NCI-H510A treated with DMSO at 0.1 percent for 48 hours (cell line): ENCODE data around the gene ALG1.
"Not testable (repeated sequence)": the region's sequence is repeated elsewhere in the genome, so short reads cannot be mapped to it uniquely, and the experiment has no call there.

Source experiments
- DNase-seq: peaks from one replicate; lab custom pipeline; 2025; lab: John Stamatoyannopoulos, UW

Gene ALG1

DNA sequence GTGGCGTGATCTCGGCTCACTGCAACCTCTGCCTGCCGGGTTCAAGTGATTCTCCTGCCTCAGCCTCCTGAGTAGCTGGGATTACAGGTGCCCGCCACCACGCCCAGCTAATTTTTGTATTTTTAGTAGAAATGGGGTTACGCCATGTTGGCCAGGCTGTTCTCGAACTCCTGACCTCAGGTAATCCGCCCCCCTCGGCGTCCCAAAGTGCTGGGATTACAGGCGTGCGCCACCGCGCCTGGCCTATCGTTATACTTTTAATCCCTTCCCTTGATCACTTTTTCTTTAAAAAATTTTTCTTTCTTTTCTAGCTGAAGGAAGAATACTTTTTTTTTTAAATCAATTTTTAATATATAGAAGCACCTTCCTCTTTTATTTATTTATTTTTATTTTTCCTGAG is 2.1 kb downstream of the ALG1 start:
- not testable (repeated sequence) for DNase-seq

GRCh38 chr16:5075637-5076036 is 4.0 kb downstream of the ALG1 start:
- no peak for DNase-seq

DNA sequence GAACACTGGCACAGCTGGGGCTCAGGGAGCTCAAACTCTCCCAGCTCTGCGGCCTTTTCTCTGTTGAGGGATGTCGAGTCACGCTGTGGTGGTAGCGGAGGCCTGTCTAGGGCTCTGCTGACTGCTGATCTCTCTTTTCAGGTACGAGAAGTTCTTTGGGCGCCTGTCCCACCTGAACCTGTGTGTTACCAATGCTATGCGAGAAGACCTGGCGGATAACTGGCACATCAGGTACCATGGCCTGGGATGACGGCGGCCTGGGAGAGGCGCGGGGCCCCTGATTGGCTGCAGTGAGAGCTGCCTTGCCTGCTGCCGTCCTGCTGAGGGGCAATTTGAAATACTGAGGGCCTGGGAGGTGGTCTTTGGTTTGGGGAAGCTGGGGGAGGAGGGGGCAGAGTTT is 5.7 kb downstream of the ALG1 start:
- DNase-seq = no peak

DNA sequence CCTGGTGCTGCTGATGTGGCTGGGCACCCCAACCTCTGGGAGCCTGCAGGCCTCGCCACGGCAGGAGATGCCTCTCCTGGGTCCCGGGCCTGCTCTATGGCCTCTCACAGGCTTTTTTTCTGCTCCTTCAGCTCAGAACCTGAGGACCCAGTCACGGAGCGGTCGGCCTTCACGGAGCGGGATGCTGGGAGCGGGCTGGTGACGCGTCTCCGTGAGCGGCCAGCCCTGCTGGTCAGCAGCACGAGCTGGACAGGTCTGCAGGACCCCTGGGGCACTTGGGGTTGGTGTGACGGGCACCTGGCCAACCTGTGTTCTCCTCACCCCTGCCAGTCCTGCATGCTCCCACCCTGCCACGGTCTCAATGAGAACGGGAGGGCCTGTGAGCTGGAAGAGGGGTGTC is 7.0 kb downstream of the ALG1 start:
- no peak for DNase-seq

DNA sequence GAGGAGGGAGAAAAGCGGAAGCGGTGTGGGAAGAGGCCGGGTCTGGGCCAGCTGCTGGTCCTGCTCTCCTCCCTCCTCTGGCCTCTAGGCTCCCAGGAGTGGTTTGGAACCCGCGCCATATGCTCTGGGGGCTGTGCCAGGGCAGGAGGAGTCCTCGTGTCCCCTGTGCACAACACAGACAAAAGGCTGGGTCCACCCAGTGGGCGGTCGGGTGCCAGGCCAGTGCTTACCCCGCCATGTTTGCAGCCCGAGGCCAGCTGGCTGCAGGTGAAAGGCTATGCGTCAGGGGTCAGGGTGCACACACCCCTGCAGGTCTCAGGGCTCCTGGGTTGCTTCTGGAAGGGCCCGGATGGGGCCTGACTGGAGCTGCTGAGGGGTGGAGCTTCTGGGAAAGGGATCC is 8.8 kb downstream of the ALG1 start:
- not testable (repeated sequence) for DNase-seq

DNA sequence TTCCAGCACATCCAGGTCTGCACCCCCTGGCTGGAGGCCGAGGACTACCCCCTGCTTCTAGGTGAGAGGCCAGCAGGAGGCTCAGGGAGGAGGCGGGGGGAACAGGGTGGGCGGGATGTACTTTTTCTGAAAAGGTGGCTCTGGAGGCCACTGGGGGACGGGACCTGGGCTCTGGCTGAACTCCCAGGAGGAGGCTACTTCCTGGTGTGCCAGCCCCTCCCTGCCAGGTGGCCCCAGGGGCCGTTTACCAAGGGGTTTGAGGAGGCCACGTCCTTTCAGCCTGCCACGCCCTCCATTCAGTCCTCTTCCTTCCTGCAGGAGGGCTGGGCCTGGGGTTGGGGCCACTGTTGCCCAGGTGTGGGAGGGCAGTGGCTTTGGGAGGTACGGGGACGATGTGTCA is 9.4 kb downstream of the ALG1 start:
- not testable (repeated sequence) for DNase-seq

DNA sequence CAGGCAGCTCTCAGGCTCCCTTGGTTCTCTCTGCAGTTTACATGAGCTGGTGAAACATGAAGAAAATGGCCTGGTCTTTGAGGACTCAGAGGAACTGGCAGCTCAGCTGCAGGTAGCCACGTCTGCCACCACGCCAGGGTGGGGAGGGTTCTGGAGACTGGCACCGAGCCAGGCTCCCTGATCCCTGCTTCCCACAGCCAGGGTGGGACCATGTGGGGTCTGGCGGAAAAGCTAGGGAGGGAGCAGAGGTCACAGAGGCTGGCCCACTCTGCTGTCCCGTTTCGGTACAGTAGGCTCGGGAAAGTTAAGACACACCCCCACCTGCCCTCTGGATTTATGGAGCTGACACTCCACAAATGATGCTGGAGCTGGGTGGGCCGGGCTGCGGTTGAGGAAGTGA is 12.0 kb downstream of the ALG1 start:
- DNase-seq = not testable (repeated sequence)

GRCh38 chr16:5084099-5084731 is 12.6 kb downstream of the ALG1 start:
- not testable (repeated sequence) for DNase-seq

GRCh38 chr16:5084802-5085201 is 13.2 kb downstream of the ALG1 start:
- peak; percentile 25 for DNase-seq

- DNase-seq = not testable (repeated sequence)
Measured at GRCh38 chr16:5085716-5086115, 14.1 kb downstream of the ALG1 start.

GRCh38 chr16:5088086-5088790 is 16.6 kb downstream of the ALG1 start:
- DNase-seq = not testable (repeated sequence)

DNA sequence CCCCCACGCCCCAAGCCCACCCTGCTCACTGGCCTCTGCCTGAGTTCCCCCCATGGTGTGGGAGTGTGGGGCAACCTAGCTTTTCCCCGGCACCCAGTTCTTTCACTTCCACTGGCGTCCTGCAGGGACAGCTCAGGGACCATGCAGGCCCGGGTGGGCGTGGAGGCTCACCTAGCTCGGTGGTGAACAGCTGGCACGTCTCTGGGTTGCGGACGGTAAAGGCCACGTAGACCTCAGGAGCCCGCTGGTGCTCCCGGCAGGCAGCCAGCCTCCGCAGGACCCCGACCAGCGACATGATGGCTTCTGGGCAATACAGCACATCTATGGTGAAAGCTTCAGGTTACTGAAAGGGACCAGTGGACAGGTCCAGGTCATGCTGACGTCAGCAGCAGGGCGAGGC is 17.3 kb downstream of the ALG1 start:
- not testable (repeated sequence) for DNase-seq

DNA sequence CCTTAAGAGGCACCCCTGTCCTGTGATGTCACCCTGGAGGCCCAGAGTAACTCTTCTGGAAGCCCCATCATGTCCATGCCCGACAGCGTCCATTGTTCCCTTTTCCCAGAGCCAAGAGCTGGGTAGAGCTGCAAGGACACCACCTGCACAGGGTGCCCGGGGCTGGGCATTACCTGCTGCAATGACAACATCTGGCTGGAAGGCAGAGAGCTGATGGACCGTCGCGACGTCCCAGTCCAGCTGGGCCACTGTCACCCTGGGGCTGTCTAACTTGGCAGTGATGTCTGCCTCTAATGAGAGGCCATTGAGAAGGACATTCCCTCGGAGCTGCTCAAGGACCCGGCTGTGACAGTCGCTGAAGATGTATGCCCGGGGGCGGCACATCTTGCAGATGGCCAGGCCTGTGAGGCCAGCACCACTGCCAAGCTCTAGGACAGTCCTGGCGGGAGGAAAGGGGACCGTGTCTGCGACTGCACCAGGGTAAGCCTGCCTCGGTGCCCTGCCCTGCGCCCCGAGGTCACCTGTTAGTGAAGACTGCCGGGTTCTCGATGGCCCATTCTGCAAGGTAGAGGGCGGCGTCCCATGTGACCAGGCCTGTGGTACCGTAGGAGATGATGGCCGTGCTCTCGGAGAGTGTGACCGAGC is 18.4 kb downstream of the ALG1 start:
- DNase-seq = not testable (repeated sequence)

- not testable (repeated sequence) for DNase-seq
Measured at GRCh38 chr16:5090592-5090991, 18.9 kb downstream of the ALG1 start.

GRCh38 chr16:5093081-5093480 is 21.4 kb downstream of the ALG1 start:
- DNase-seq = not testable (repeated sequence)

DNA sequence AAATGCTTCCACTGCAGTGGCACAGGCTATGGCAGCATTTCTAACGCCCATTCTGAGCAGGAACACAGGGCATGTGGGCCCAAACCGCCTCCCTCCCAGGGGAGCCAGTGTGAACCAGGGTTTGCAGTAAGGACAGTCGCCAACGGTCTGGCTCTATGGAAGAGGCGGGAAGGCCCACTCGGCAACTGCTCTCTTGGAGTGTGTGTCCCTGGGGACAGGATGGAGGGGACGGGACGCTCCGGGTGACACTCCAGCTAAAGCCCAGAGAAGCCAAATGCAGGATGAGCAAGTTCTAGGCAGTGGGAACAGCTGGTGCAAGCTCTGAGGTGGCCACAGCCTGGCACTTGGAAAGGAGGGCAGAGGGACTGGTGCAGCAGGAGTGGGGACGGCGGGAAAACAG is 22.1 kb downstream of the ALG1 start:
- DNase-seq = not testable (repeated sequence)

GRCh38 chr16:5095145-5095830 is 23.6 kb downstream of the ALG1 start:
- DNase-seq = not testable (repeated sequence)

- DNase-seq = not testable (repeated sequence)
Measured at GRCh38 chr16:5096437-5097060, 24.9 kb downstream of the ALG1 start.

- DNase-seq = not testable (repeated sequence)
Measured at GRCh38 chr16:5097061-5097469, 25.4 kb downstream of the ALG1 start.

GRCh38 chr16:5097470-5098220 is 26.0 kb downstream of the ALG1 start, which contains the start of gene EEF2KMT:
TSS of gene EEF2KMT (minus strand) at chr16:5097795. CDS start at chr16:5097739, 56 bp downstream.
- peak; percentile 88 for DNase-seq
